ENCODE results near the gene PEX14.

Gene PEX14

DNA sequence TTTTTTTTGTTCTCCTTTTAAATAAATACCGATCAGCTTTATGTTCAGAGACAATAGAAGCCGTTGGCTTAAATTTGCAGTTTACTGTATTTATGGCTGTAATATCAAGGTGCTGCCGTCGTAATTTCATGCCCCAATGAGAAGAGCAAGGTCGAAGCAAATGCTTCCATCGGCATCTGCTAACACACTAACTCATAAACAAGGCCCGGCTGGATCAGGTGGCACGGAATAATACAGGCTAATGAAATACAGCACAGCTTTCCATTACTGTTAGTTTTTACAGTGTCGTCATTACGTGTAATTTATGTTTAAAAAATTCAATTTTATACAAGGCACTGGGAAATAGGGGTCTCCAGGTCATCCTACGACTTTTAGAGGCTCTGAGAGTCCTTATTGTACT lies 119.0 kb downstream of the PEX14 start:
- TF ChIP-seq, protein P1, sequence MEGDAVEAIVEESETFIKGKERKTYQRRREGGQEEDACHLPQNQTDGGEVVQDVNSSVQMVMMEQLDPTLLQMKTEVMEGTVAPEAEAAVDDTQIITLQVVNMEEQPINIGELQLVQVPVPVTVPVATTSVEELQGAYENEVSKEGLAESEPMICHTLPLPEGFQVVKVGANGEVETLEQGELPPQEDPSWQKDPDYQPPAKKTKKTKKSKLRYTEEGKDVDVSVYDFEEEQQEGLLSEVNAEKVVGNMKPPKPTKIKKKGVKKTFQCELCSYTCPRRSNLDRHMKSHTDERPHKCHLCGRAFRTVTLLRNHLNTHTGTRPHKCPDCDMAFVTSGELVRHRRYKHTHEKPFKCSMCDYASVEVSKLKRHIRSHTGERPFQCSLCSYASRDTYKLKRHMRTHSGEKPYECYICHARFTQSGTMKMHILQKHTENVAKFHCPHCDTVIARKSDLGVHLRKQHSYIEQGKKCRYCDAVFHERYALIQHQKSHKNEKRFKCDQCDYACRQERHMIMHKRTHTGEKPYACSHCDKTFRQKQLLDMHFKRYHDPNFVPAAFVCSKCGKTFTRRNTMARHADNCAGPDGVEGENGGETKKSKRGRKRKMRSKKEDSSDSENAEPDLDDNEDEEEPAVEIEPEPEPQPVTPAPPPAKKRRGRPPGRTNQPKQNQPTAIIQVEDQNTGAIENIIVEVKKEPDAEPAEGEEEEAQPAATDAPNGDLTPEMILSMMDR (IDR thresholded peaks at IDR 0.05; ENCODE audit: borderline replicate concordance, control extremely low read depth, extremely low read depth, insufficient read depth, missing control alignments) = no peak
- DNase-seq (ENCODE audit: low spot score) = no peak
- in situ Hi-C loops (cut with MboI; ENCODE audit: low sequenced_read_pairs, unreplicated experiment) = no loop called here

DNA sequence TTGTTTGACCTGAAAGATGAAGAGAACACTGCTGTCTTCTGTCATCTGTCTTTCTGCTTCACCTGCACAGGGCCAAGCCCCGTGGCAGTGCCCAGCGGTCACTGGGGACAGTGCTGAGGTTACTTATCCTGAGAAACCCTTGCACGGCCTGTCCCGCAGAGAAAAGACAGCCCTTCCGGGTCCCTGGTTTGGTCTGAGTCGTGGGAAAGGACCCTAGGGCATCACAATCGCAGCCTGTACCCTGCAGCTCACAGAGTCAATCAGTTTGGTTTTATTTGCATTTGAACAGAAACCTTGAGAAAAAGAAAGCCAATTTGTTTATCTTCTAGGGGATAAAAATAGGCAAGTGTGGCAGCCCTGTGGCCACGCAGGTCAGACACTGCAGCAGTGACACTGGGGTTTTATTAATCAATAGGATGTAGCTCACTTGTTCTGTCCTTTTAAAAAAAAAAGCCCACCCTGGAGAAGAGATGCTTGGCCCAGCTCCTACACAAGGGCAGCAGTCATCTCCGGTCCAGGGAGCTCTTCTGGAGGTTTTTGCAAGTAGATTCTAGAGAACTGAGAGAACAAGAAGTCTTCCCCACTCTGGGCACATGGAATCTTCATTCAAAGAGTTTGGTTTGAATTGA lies 120.0 kb downstream of the PEX14 start:
- TF ChIP-seq, protein P1 (IDR thresholded peaks at IDR 0.05; ENCODE audit: borderline replicate concordance, control extremely low read depth, extremely low read depth, insufficient read depth, missing control alignments) = no peak
- DNase-seq (ENCODE audit: low spot score) = no peak
- in situ Hi-C loops (cut with MboI; ENCODE audit: low sequenced_read_pairs, unreplicated experiment) = no loop called here

DNA sequence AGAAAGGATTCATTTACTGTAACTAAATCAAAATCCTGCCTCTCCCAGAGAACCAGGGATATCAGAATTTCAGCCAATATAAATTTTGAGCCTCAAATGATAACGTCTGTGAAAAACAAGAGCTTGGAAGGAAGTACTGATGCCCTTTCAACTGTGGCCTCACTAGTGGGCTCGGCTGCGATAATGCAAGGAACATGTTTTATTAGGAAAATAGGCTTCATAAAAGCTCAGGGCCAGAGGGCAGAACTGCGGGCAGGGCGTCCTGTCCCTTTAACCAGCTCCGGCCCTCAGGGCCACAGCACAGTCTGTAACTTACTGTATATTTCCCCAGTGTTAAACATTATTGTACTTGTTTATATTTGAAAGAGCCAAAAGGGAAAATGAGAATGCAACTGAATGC lies 122.0 kb downstream of the PEX14 start:
- TF ChIP-seq, protein P1 (IDR thresholded peaks at IDR 0.05; ENCODE audit: borderline replicate concordance, control extremely low read depth, extremely low read depth, insufficient read depth, missing control alignments) = no peak
- in situ Hi-C loops (cut with MboI; ENCODE audit: low sequenced_read_pairs, unreplicated experiment) = no loop called here
- DNase-seq (ENCODE audit: low spot score) = no peak

DNA sequence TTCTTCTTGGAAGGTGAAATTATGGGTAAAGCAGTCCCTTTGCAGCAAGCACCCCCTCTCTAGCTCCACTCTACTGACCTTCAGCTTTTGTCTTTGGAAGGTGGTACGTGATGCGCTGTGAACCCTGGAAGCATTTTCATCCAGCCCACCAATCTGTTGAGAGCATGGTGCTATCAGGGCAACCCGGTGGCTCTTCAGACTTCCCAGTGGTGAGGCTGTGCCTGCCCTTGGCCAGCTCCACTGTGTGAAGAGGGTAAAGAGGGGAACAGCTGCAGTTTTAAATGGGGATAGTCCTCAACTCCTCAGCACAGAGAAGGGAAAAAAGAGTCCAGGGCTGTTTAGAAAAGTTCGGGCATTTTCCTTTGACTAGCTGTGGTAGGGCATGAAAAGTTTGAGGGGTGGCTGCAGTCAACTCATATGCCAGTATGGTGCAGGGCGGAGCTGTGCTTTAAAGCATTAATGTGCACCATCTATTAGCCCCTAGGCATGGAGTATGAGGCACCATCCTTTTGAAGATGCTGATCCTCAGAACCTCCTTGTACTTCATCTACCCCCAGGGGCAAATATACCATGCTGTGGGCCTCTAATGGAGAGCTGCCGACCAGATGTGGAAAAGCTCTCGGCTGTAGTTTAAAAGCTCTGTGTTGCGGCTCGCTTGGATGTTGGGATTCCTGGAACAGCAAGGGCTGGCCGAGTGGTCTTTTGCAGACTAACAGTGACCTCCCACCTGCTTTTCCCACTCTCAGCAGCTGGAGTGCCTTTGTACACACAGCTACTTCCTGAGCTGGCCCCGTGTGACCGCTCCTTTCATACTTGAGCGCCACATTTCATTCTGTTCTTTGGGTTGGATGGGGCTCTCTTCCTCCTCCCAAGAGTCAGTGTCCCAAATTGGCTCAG lies 123.0 kb downstream of the PEX14 start:
- in situ Hi-C loops (cut with MboI; ENCODE audit: low sequenced_read_pairs, unreplicated experiment) = no loop called here
- TF ChIP-seq, protein P1 (IDR thresholded peaks at IDR 0.05; ENCODE audit: borderline replicate concordance, control extremely low read depth, extremely low read depth, insufficient read depth, missing control alignments) = no peak
- DNase-seq (ENCODE audit: low spot score) = no peak

DNA sequence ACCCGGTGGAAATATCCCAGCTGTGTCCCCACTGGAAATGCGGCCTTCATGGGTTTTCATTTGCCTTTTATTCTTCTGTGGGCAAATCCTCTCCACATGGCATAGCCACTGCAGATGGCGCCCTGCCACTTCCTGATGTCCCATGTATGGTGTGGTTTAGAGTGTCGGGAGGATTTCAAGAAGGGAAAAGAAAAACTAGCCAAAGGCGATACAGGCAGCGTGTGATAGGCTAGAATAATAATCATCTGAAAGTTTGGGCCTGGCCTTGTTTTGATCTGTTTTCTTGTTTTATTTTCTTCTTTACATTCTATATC lies 123.6 kb downstream of the PEX14 start:
- in situ Hi-C loops (cut with MboI; ENCODE audit: low sequenced_read_pairs, unreplicated experiment) = no loop called here
- TF ChIP-seq, protein P1 (IDR thresholded peaks at IDR 0.05; ENCODE audit: borderline replicate concordance, control extremely low read depth, extremely low read depth, insufficient read depth, missing control alignments) = no peak
- DNase-seq (ENCODE audit: low spot score) = no peak

DNA sequence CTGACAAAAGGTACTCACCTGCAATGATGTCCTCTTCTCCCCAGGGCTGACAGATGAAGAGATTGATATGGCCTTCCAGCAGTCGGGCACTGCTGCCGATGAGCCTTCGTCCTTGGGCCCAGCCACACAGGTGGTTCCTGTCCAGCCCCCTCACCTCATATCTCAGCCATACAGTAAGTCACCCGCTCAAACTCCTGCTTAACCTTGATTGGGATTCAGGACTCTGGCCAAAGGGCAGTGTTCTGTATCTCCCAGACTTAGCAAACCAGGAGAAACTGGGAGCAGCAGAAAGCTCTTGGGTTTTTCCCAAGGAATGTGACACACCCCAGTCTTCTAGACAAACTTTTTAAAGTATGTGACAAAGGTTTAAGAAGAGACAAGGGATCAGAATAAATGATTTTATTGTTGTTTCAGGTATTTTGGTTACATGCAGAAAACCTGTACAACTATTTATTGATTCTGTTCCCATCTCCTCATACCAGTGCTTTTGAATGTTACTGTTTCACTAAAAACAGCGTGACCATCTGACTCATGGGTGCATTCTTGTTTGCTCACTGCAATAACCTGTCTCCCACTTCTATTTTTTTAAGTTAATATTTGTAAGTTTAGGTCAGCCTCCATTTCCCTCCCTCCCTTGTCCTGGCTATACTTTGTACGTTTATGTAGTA lies 124.6 kb downstream of the PEX14 start:
- TF ChIP-seq, protein P1 (IDR thresholded peaks at IDR 0.05; ENCODE audit: borderline replicate concordance, control extremely low read depth, extremely low read depth, insufficient read depth, missing control alignments) = no peak
- no peak for DNase-seq (ENCODE audit: low spot score)
- in situ Hi-C loops (cut with MboI; ENCODE audit: low sequenced_read_pairs, unreplicated experiment) = no loop called here

Measured in GM13976 (cell line).